Measurements from ENCODE around the gene GALNT13. TPM values are rescaled to one million over a fixed set of nuclear protein-coding genes. Genes with fewer than 3 reads are reported as not detected.

The GALNT13 gene
- total RNA-seq, 3 donors from 2014 or later: not detected

DNA sequence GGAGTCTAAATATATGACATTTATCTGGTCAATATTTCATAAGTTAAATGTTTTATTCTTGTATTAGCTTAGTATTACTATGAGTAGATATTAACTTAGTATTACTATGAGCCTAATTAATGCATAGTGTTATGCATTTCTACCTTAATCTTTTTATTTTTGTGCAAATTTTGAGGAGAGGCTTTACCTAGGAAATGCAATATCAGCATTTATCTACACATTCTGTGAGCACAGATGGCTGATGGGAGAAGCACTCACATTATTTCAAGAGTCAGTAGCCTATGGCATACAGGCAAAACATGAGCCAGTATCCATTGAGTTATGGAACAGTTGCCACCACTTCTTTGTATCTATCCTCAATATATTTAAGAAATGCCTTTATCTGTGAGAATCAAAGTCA, 422.1 kb downstream of the GALNT13 start:
- no peak for ATAC-seq
- Mint-ChIP-seq H3K36me3 (ENCODE audit: insufficient read depth) (no peaks in the 10 kb centered on the region), H3K4me3 (no peak overlapping the region), H3K4me1 (ENCODE audit: low read depth) (no peaks in the 10 kb centered on the region), H3K9me3 (peaks cover 8% of the 10 kb centered on the region), H3K27me3 (ENCODE audit: low read depth) (no peaks in the 10 kb centered on the region)
- DNase-seq: no peak

DNA sequence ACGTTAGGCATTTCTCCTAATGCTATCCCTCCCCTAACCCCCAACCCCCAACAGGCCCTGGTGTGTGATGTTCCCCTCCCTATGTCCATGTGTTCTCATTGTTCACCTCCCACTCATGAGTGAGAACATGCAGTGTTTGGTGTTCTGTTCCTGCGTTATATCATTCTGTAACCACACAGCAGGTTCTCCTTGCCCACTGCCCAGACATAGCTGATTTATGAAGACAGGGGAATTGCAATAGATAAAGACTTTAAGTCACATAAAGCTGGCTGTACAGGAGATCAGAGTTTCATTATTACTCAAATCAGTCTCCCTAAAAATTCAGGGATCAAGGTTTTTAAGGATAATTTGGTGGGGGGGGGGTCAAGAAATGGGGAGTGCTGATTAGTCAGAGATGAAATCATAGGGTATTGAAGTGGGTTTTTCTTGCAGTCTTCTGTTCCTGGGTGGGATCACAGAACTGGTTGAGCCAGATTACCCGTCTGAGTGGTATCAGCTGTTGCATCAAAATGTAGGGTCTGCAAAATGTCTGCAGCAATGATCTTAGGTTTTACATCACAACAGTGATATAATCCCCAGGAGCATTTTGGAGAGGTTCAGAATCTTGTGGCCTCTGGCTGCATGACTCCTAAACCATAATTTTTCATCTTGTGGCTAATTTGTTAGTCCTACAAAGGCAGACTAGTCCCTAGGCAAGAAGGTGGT, 434.7 kb downstream of the GALNT13 start:
- no peak for DNase-seq
- H3K4me1 Mint-ChIP-seq (ENCODE audit: low read depth): no peaks in the 10 kb centered on the region
- H3K9me3 Mint-ChIP-seq: no peaks in the 10 kb centered on the region
- no peaks in the 10 kb centered on the region for H3K27me3 Mint-ChIP-seq (ENCODE audit: low read depth)
- H3K4me3 Mint-ChIP-seq: no peak overlapping the region
- no peaks in the 10 kb centered on the region for H3K36me3 Mint-ChIP-seq (ENCODE audit: insufficient read depth)
- no peak for ATAC-seq

DNA sequence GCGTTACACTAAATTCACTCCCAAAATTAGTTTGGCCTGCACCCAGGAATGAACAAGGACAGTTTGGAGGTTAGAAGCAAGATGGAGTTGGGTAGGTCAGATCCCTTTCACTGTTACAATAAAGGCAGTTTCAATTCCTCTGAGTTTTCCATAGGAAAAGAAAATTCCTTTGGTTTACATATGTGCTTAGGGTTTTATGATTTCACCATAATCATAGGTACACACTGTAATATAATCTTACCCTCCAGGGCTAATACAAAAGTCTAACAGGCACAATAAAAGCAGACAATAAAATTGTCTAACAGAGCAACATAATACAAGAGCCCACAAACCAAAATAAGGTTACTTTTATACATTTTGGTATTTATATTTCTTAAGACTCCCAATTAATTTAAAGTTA, 435.3 kb downstream of the GALNT13 start:
- Mint-ChIP-seq H3K27me3 (ENCODE audit: low read depth) (no peaks in the 10 kb centered on the region), H3K4me1 (ENCODE audit: low read depth) (no peaks in the 10 kb centered on the region), H3K36me3 (ENCODE audit: insufficient read depth) (no peaks in the 10 kb centered on the region), H3K9me3 (no peaks in the 10 kb centered on the region), H3K4me3 (no peak overlapping the region)
- DNase-seq (no peak), ATAC-seq (no peak)

DNA sequence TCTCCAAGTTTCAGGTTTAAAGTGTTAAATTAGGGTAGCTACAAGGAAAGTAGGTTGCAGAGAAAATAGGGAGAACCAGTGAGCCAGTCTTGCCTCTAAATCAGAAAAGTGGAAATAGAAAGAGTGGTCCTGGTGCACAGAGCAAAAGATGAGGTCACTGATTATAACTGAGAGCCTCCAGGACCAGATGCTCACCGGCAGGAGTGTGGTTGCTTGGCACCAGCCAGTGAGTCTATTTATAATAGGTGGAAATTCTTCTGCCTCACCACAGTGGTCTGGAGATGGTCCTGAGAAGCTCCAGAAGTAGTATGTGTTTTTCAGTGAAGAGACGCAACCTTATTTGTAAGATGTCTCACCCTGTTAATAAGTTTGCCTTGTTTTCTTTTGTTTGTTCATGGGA, 452.9 kb downstream of the GALNT13 start:
- Mint-ChIP-seq H3K4me1 (ENCODE audit: low read depth) (no peaks in the 10 kb centered on the region), H3K9me3 (peaks cover 2% of the 10 kb centered on the region), H3K36me3 (ENCODE audit: insufficient read depth) (no peaks in the 10 kb centered on the region), H3K27me3 (ENCODE audit: low read depth) (no peaks in the 10 kb centered on the region), H3K4me3 (no peak overlapping the region)
- no peak for ATAC-seq
- DNase-seq: no peak

DNA sequence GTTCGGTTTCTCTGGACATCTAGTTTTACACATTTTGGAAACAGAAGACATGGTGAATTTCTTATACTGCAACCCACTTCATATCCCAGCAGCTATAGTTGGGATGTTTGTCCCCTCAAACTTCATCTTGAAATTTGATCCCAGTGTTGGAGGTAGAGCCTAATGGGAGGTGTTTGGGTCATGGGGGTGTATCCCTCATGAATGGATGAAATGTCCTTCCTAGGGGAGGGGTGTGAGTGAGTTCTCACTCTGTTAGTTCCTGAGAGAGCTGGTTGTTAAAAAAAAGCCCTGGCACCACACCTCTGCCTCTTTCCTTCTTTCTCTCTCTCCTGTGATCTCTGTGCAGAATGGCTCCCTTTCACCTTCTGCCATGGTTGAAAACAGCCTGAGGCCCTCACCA, 457.8 kb downstream of the GALNT13 start:
- H3K4me3 Mint-ChIP-seq: no peak overlapping the region
- H3K36me3 Mint-ChIP-seq (ENCODE audit: insufficient read depth): no peaks in the 10 kb centered on the region
- no peaks in the 10 kb centered on the region for H3K4me1 Mint-ChIP-seq (ENCODE audit: low read depth)
- DNase-seq (no peak), ATAC-seq (no peak)
- H3K9me3 Mint-ChIP-seq: peaks cover 2% of the 10 kb centered on the region
- no peaks in the 10 kb centered on the region for H3K27me3 Mint-ChIP-seq (ENCODE audit: low read depth)

DNA sequence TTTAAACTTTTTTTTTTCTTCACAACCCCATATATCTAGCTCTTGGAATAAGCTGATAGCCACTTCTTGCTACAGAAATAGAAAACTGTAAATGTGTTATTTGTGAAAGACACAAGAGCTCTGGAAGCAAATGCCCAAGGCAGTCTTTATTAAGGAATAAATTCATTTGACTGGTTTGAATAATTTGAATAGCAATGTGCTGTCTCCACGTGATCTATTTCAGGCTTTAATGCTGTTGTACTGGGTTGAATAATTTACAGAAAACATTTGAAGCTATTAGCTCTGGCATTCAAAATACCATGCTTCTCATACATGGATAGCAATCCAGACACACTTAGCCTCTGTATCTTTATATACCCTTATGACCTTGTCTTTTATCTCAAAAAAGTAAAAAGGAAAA, 460.1 kb downstream of the GALNT13 start:
- no peaks in the 10 kb centered on the region for H3K36me3 Mint-ChIP-seq (ENCODE audit: insufficient read depth)
- peaks cover 2% of the 10 kb centered on the region for H3K9me3 Mint-ChIP-seq
- no peaks in the 10 kb centered on the region for H3K4me1 Mint-ChIP-seq (ENCODE audit: low read depth)
- H3K4me3 Mint-ChIP-seq: no peak overlapping the region
- no peaks in the 10 kb centered on the region for H3K27me3 Mint-ChIP-seq (ENCODE audit: low read depth)
- ATAC-seq (no peak), DNase-seq (no peak)

DNA sequence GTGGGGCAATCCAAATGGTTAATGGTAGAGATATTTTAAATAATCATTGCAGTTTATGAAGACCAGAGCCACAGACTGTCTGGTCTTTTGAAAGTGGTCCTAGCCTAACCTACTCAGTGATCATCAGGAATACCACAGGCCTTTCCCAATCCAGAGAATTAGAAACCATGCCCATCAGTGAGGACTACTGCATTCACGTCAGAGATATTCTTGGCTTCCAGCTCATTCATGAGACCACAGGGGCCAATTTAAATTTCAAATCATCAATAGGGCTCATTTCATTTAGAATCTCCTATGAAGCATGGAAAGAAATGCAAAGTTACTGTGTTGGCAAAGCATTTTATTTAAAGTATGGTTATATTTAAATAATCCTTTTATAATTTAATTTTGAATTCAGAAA, 464.5 kb downstream of the GALNT13 start:
- H3K4me3 Mint-ChIP-seq: no peak overlapping the region
- H3K4me1 Mint-ChIP-seq (ENCODE audit: low read depth): no peaks in the 10 kb centered on the region
- H3K36me3 Mint-ChIP-seq (ENCODE audit: insufficient read depth): no peaks in the 10 kb centered on the region
- no peak for ATAC-seq
- no peak for DNase-seq
- H3K9me3 Mint-ChIP-seq: no peaks in the 10 kb centered on the region
- H3K27me3 Mint-ChIP-seq (ENCODE audit: low read depth): no peaks in the 10 kb centered on the region

DNA sequence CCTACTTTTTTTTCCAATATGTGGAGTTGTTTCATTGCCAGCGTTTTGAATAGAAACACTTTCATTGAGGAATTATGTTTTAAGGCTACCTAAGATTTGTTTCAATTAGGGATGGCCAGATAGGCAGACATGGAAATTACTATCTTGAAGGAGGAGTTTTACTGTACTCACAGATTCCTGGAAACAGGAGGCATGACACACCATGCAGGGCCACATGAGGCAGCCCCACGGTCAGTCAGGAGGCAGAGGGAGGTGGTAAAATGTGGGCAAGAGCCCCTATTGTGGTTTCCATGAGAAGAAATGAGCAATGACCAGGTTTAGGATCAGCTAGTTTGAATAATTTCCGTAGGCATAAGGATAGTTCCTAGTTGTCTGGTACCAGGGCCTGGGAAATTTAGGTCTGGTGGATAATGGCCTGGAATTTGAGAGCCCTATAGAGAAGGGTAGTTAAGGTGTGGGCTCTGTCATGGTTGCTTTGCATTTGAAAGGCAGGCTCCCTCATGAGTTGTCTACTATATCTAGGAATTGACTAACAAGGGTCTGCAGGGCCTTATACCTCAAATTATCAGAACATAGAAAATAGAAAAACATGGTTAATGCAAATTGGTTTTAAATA, 466.7 kb downstream of the GALNT13 start:
- DNase-seq (no peak), ATAC-seq (no peak)
- H3K4me3 Mint-ChIP-seq: no peak overlapping the region
- no peaks in the 10 kb centered on the region for H3K36me3 Mint-ChIP-seq (ENCODE audit: insufficient read depth)
- no peaks in the 10 kb centered on the region for H3K27me3 Mint-ChIP-seq (ENCODE audit: low read depth)
- H3K9me3 Mint-ChIP-seq: no peaks in the 10 kb centered on the region
- H3K4me1 Mint-ChIP-seq (ENCODE audit: low read depth): no peaks in the 10 kb centered on the region

DNA sequence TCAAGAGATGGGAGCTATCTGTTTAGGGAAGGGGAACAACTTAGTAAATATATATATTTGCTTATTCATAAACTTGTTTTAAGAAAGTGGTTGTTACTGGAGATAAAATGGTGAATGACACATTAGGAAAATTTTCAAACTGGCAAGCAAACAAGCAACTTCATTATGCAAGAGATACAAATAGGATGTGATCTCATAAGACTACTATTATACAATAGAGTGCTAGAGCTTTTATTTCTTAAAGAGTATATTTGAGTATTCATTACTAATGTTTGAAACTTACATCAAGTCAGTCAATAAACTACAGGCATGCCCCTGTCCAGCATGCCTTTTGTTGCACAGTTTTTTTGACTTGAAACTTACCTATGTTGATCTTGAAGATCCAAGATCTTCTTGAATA, 471.6 kb downstream of the GALNT13 start:
- Mint-ChIP-seq H3K27me3 (ENCODE audit: low read depth) (no peaks in the 10 kb centered on the region), H3K9me3 (peaks cover 9% of the 10 kb centered on the region), H3K4me1 (ENCODE audit: low read depth) (no peaks in the 10 kb centered on the region), H3K4me3 (no peak overlapping the region), H3K36me3 (ENCODE audit: insufficient read depth) (no peaks in the 10 kb centered on the region)
- DNase-seq (no peak), ATAC-seq (no peak)

DNA sequence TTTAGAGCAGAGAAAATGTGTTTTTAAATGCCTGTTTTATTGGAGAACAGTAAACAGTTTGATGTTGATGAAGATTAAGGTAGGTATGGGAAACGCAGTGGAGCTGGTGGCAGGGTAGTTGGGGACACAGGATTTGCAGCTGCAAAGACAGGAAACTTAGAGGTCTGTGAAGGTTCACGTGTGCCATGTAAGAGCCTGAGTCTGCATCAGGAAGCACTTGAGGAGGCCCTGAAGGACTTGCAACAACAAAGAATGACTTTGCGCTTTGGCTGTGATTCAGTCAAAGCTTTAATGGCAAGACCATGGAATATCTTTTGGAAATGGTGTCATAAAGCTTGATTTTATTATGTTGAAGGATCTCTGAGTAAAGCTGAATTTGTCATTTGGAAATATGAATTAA, 479.2 kb downstream of the GALNT13 start:
- no peaks in the 10 kb centered on the region for H3K27me3 Mint-ChIP-seq (ENCODE audit: low read depth)
- H3K4me1 Mint-ChIP-seq (ENCODE audit: low read depth): no peaks in the 10 kb centered on the region

DNA sequence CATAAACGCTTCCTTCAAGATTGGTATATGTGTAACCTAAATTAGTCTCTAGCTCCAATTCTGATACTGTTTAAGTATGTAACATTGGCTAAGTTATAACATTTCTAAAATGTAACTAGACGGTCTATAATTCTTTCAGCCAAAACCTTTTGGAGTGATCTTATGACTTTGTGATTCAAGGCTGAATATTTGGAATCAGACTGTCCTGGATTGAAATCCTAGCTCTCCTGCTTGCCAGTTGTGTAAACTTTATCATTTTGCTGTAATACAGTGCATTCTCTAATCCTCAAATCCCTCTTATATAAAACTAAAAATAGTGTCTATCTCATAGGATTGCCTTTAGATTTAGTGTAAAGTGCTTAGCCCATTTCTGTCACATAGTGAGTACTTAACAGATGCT, 489.6 kb downstream of the GALNT13 start:
- peaks cover 8% of the 10 kb centered on the region for H3K9me3 Mint-ChIP-seq
- DNase-seq (no peak), ATAC-seq (no peak)
- no peaks in the 10 kb centered on the region for H3K36me3 Mint-ChIP-seq (ENCODE audit: insufficient read depth)
- no peak overlapping the region for H3K4me3 Mint-ChIP-seq
- no peaks in the 10 kb centered on the region for H3K4me1 Mint-ChIP-seq (ENCODE audit: low read depth)
- no peaks in the 10 kb centered on the region for H3K27me3 Mint-ChIP-seq (ENCODE audit: low read depth)

More for the DNA sequence above, 479.2 kb downstream of the GALNT13 start:
- no peak overlapping the region for H3K4me3 Mint-ChIP-seq
- ATAC-seq (no peak), DNase-seq (no peak)
- no peaks in the 10 kb centered on the region for H3K36me3 Mint-ChIP-seq (ENCODE audit: insufficient read depth)
- H3K9me3 Mint-ChIP-seq: peaks cover 27% of the 10 kb centered on the region

DNA sequence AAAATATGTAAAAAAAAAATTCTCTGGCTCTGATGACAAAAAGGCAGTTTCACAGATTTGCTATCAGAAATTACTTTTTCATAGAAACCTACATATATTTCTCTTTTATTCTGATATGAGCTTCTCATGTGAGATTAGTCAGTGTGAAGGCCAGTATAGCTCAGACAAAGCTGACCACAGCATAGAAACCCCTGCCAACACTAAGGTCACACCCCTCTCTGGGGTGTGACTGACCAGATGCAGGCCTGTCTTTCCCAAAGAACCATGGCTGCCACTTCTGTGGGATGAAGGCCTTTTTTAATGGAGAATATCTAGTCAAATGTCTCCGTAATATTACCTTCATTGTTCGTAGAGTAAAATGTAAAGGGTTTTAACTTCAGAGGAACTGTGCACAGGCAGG, 496.4 kb downstream of the GALNT13 start:
- DNase-seq (no peak), ATAC-seq (no peak)
- Mint-ChIP-seq H3K36me3 (ENCODE audit: insufficient read depth) (no peaks in the 10 kb centered on the region), H3K4me1 (ENCODE audit: low read depth) (no peaks in the 10 kb centered on the region), H3K4me3 (no peak overlapping the region), H3K27me3 (ENCODE audit: low read depth) (no peaks in the 10 kb centered on the region), H3K9me3 (peaks cover 9% of the 10 kb centered on the region)

DNA sequence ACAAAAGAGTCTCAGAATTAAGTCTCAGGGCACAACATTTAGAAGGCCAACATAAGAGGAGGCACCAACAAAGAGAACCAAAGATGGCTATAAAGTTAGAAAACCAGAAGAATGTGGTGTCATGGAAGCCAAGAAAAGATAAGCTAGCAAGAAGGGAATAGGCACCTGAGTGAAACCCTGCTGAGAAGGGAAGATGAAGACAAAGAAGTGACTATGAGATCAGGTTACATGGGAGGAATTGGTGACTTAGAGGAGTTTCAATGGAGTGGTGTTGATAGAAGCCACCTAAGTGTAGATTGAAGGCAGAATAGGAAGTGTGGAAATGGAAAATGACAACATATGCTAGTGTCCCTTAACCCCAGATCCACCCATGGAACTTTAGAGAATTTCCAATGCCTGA, 499.2 kb downstream of the GALNT13 start:
- no peaks in the 10 kb centered on the region for H3K36me3 Mint-ChIP-seq (ENCODE audit: insufficient read depth)
- H3K9me3 Mint-ChIP-seq: peaks cover 3% of the 10 kb centered on the region
- DNase-seq (no peak), ATAC-seq (no peak)
- H3K4me3 Mint-ChIP-seq: no peak overlapping the region
- H3K27me3 Mint-ChIP-seq (ENCODE audit: low read depth): no peaks in the 10 kb centered on the region
- no peaks in the 10 kb centered on the region for H3K4me1 Mint-ChIP-seq (ENCODE audit: low read depth)

DNA sequence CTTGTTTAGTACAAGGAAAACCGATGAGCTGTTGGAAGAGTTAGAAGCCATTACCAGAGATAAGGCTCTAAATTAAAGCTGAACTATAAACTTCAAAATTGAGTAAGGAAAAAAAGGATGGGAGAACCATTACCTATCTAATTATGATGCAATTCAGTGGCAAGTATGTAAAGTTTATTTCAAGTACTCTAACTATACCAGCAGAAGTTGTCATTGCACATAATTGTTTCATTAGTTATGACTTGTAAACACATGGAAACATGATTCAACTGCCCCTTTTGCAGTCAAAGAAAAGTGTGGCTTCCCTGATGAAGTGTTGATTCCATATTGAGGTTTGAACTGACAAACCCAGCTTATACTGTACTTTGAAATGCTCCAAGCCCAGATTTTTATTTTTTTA, 502.7 kb downstream of the GALNT13 start:
- H3K27me3 Mint-ChIP-seq (ENCODE audit: low read depth): no peaks in the 10 kb centered on the region
- H3K9me3 Mint-ChIP-seq: peaks cover 3% of the 10 kb centered on the region
- no peaks in the 10 kb centered on the region for H3K36me3 Mint-ChIP-seq (ENCODE audit: insufficient read depth)
- DNase-seq: no peak
- no peak overlapping the region for H3K4me3 Mint-ChIP-seq
- no peak for ATAC-seq
- no peaks in the 10 kb centered on the region for H3K4me1 Mint-ChIP-seq (ENCODE audit: low read depth)

DNA sequence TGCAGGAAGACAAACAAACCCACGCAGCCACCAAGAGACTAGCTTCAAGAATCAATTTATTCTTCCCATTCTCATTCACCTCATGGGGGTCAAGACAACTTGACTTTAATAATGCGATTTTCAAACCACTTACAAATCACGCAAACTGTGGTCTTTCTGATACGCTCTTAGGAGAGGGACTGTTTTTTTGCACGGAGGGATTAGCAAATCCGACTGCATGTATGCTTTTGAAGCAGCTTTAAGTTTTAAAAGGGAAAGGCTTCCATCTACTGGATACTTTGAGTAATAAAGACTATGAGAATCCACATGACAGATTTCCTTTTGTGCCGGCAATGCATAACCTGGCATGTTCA, 503.8 kb downstream of the GALNT13 start:
- Mint-ChIP-seq H3K4me1 (ENCODE audit: low read depth) (no peaks in the 10 kb centered on the region), H3K27me3 (ENCODE audit: low read depth) (no peaks in the 10 kb centered on the region), H3K4me3 (no peak overlapping the region), H3K9me3 (peaks cover 3% of the 10 kb centered on the region), H3K36me3 (ENCODE audit: insufficient read depth) (no peaks in the 10 kb centered on the region)
- no peak for DNase-seq
- ATAC-seq: no peak

All from activated T-cell treated with anti-CD3 and anti-CD28 coated beads, Interleukin-2, amount 50 U/mL, for 4 hours (primary cell).